HFF-Myc (cell line): Measurements from ENCODE around the gene SLC35D3.

Source experiments
- DNase-seq: peaks from one replicate; pipeline ENCODE4 v3.0.0-alpha.2; 2011; ENCODE audit warnings: low read depth; ENCODE audit errors: extremely low read depth
- H3K4me3 ChIP-seq: replicated peaks from 2 replicates; pipeline ENCODE4 v1.5.1; 2011; ENCODE audit warnings: low read depth, mild to moderate bottlenecking, control low read depth, low read length
- CTCF ChIP-seq: IDR thresholded peaks from 2 replicates; pipeline ENCODE4 v1.5.1; 2012; ENCODE audit warnings: mild to moderate bottlenecking, low read depth, low read length, control low read depth; ENCODE audit errors: missing control alignments

SLC35D3 gene

GRCh38 chr6:136962661-136963060 lies 40.6 kb downstream of the SLC35D3 start:
- no peak for TF ChIP-seq CTCF
- DNase-seq: no peak
- no peak overlapping the region for H3K4me3 ChIP-seq

- no peak for TF ChIP-seq CTCF
- no peak overlapping the region for H3K4me3 ChIP-seq
- DNase-seq: no peak
Measured at GRCh38 chr6:136963259-136963658, 41.2 kb downstream of the SLC35D3 start.

GRCh38 chr6:136964398-136964797 lies 42.3 kb downstream of the SLC35D3 start:
- no peak for TF ChIP-seq CTCF
- no peak overlapping the region for H3K4me3 ChIP-seq
- DNase-seq: no peak

GRCh38 chr6:136967876-136968752 lies 46.0 kb downstream of the SLC35D3 start:
- peak; percentile 32 for DNase-seq
- peak; percentile 59 for TF ChIP-seq CTCF
- H3K4me3 ChIP-seq: no peak overlapping the region

GRCh38 chr6:136968837-136969236 lies 46.7 kb downstream of the SLC35D3 start:
- TF ChIP-seq CTCF: no peak
- DNase-seq: no peak
- H3K4me3 ChIP-seq: no peak overlapping the region

- DNase-seq: no peak
- no peak overlapping the region for H3K4me3 ChIP-seq
- no peak for TF ChIP-seq CTCF
Measured at GRCh38 chr6:136969433-136969832, 47.3 kb downstream of the SLC35D3 start.

GRCh38 chr6:136969930-136970329 lies 47.8 kb downstream of the SLC35D3 start:
- no peak for DNase-seq
- no peak for TF ChIP-seq CTCF
- H3K4me3 ChIP-seq: no peak overlapping the region
